NCI-H510A treated with DMSO at 0.1 percent for 48 hours (cell line): Measurements from ENCODE around the gene SLAIN1.
"Not testable (repeated sequence)": the region's sequence is repeated elsewhere in the genome, so short reads cannot be mapped to it uniquely, and the experiment has no call there.

Source experiments
- DNase-seq: peaks from one replicate; lab custom pipeline; 2025; lab: John Stamatoyannopoulos, UW

SLAIN1 gene

GRCh38 chr13:77697217-77698103, at the start of gene SLAIN1:
Gene SLAIN1 (plus strand): TSS chr13:77697687. CDS start chr13:77697914, 227 bp downstream.
- peak; percentile 30 for DNase-seq

DNA sequence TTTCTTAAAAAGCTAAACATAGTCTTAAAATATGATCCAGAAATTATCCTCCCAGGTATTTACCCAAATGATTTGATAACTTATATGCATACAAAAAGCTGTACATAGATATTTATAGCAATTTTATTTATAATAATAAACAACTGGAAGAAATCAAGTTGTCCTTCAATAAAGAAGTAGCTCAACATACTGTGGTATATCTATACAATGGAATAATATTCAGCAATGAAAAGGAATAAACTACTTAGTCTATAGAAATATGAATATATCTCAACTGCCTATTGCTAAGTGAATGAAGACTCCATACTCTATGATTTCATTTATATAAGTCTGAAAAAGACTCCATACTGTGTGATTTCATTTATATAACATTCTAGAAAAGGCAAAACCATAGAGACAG, 47.1 kb upstream of the SLAIN1 start:
- DNase-seq = no peak

GRCh38 chr13:77653301-77653700, 44.2 kb upstream of the SLAIN1 start:
- no peak for DNase-seq

GRCh38 chr13:77660016-77660415, 37.5 kb upstream of the SLAIN1 start:
- not testable (repeated sequence) for DNase-seq

- no peak for DNase-seq
Measured at GRCh38 chr13:77660841-77661250, 36.6 kb upstream of the SLAIN1 start.

DNA sequence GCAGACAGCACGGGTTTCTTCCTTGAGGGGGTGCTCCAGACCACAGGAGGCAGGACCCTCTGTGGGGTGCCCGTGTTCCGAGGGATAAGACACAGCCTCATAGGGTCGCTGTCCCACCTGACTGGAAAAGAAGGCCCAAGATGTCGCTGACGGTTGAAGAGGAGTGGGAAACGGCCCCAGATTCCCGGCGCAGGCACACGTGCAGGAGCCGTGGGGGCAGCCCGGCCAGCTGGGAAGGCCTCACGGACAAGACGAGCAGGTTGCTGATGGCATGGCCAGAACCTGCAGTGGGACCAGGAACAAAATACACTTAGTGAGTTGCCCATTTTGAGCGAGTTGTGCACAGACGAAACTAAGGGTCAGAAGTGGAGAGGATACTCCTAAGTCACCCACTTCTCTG, 35.2 kb upstream of the SLAIN1 start:
- DNase-seq = not testable (repeated sequence)

- DNase-seq = not testable (repeated sequence)
Measured at GRCh38 chr13:77662831-77663230, 34.7 kb upstream of the SLAIN1 start.

- no peak for DNase-seq
Measured at GRCh38 chr13:77674852-77675251, 22.6 kb upstream of the SLAIN1 start.

DNA sequence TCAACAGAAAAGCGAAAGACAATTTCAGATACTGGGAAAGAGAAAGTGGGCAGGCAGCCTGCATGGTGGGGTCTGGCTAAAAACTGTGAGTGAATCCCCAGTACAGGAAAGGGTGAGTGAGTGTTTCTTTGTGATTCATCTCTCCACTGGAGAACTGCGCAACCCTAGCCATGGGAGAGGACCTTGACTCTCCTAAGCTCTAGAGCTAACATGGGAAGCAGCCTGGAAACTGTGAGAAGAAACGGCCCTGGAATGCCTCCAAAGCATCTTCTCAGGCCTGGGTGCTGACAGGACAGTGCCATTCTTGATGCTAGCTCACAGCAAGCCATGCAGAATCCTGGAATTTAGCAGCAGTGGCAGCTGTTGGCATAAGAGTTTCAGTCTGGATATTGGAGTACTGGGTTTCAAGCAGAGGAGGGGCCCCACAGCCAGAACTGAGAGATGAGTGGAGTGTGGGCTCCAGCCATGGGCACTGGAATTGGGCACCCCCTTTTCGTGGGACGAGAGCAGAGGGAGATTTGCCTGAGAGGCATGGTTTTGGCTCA, 18.7 kb upstream of the SLAIN1 start:
- DNase-seq = no peak

GRCh38 chr13:77687799-77688198, 9.7 kb upstream of the SLAIN1 start:
- DNase-seq = no peak

DNA sequence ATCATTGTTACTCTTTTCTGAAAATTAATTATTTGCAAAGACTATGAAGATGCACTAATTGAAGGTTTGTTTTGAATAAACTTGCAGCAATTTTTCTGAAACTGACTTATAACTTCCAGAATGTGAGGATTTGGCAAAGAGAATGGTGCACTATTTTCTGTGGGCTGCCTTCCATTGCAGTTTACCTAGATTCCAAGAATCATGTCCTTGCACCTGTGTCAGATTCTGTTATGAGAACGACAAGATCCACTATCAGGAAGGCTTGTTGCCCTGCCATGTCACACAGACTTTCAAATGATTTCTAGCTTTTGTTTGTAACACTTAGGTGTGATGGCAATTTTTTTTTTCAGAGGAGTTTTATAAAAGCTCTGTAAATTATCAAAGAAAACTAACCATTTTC, 5.6 kb upstream of the SLAIN1 start:
- no peak for DNase-seq

DNA sequence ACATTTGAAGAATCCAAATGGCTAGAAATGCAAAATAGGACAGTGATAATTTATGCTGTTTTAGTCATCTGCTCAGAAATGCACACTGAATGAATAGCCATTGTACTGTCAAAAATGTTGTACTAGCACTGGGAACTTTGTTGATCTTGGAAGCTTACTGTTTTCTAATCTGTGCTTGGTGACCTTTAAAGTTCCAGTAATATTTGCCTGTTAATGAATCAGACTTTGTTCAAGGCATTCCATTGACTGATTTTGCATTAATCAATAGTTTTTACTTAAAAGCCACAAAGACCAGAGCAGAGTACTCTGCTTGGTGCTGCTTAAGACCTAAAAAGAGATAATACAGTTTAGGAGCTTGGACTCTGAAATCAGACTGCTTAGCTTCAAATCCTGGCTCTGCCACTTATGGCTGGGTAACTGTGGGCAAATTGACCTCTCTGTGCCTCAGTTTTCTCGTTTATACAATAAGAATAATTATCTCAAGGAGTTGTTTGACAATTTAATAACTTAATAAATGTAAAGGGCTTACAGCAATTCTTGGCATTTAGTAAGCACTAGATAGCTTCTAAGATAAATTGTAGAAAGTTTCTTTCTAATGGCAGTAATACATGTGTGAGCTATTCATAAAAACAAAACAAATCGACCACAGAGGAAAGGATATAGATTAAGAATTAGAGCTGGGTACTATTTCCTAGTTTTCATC, 4.6 kb upstream of the SLAIN1 start:
- no peak for DNase-seq

GRCh38 chr13:77693449-77693940, 4.0 kb upstream of the SLAIN1 start:
- DNase-seq = no peak

DNA sequence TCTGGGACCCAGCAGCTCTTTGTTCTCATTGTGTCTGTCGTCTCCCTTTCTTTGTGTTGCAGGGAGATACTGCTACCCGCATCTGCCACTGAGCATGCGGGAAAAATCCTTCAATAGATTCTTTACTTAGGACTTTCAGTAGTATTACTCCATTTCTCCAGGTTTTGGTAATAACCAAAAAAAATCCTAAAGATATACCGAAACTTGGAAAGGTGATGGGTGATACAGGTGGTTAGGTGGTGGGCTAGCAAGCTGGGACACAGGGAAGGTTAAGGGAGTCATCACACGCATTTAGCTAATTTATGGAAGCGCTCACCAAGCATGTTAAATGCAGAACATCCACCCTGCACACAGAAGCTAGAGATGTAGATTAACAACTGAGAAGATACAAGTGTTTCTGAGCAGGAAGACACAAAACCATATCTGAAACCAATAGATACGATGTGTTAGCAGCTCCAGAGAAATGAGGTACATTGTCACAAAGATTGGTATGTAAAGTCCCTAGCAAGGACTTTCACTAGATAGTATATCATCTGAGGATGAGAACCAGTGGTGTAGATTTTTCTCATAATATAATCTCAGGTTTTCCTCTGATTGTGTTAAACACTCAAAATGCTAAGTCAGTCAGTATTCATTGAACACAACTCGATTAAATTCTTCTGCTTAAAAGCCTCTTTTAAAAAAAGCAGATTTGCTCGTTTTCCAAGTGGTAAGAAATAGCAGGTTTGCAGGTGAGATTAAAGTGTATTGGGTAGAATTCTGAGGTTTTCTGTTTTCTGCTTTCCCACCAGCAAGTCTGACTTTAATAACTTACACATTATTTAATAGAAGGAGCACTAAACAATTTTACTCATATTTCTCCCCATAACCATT, 1.2 kb upstream of the SLAIN1 start:
- no peak for DNase-seq

GRCh38 chr13:77696879-77697216, 639 bp upstream of the SLAIN1 start:
- DNase-seq = no peak

DNA sequence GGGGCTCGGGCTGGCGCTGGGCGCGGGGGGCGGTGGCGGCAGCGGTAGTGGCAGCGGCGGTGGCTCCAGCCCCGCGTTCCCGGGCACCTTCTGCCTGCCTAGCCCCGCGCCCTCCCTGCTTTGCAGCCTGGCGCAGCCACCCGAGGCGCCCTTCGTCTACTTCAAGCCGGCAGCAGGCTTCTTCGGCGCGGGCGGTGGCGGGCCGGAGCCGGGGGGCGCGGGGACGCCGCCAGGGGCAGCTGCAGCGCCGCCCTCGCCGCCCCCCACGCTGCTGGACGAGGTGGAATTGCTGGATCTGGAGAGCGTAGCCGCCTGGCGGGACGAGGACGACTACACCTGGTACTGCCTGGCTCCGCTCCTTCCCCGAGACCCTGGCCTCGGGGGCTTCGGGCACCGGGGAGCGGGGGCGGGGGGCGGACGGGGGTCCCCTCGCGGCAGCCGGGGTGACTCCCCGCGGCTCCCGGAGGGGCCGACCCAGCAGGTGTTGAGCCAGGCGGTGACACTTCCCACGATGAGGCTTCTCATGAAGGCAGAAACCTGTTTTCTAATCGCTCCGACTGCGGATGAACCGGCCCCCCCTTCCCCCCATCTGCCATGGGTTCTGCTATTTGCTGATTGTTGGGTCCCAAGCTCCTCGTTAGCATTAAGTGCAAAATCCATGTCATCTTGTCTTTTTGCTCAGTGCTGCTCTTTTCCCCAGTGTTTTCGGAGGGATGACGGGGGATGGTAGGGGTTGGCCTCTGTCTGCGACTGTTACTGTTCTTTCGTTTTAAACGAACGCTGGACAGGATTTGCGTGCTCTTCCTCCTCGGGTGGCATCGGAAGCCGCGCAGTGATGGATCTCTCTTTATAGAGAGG, 943 bp downstream of the SLAIN1 start:
- DNase-seq = no peak

GRCh38 chr13:77699059-77699680, 1.7 kb downstream of the SLAIN1 start:
- DNase-seq = no peak

- DNase-seq = no peak
Measured at GRCh38 chr13:77701305-77701704, 3.8 kb downstream of the SLAIN1 start.

DNA sequence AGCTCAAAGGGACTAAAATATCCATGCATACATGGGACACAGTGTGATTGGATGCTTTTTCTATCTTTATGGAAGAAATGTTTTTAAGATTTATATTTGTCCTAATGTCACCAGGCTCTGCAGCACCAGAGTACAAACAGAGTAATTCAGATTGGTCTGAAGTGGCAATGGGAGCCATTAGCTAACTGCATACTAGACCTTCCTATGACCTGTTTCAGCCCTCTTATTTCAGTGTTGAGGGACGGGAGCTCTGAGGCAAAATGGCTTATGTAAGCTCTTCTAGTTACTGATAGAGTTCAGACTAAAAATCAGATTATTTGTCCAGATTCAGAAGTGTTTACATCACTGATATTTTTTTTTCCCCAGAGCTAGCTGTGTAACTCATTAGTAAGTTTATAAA, 4.9 kb downstream of the SLAIN1 start:
- DNase-seq = no peak

GRCh38 chr13:77703408-77703807, 5.9 kb downstream of the SLAIN1 start:
- no peak for DNase-seq
